ENCODE measurements around the gene RELN.

GRCh38 chr7:103683348-103683747 lies 306.1 kb downstream of the RELN start:
- TF ChIP-seq CTCF (conservative IDR thresholded peaks at IDR 0.05 in 1 of 2, IDR thresholded peaks at IDR 0.05 in 1 of 2; ENCODE audit: low read depth in 1 of 2, low read length in 2 of 2) (no peak), EZH2 (IDR thresholded peaks at IDR 0.05; ENCODE audit: low read length, missing control alignments) (no peak)

Measured in fibroblast of lung (primary cell).